ENCODE data around the gene UFD1. TPM values are rescaled to one million over a fixed set of nuclear protein-coding genes. Genes with fewer than 3 reads are reported as not detected.

The UFD1 gene
- total RNA-seq, 2 donors from 2014 or later = 22.7 to 33.8 TPM

DNA sequence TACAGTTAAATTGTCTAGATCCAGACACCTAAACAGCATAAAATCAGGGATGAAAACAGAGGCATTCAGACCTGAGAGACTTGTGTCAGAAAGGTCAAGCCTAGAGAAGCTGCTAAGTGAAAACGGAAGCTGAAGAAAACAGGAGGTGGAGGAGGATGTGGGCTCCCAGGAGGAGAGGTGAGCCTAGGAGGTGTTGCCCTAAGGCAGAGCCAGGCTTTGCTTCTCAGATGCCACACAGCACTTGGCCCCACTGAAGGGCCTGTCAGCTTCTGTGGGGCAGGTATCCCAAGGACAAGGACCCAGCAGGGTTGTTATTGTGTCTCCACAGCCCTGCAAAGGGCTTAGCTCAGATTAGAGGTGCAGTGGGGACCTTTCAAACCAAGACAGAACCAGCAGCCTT lies 14.4 kb downstream of the UFD1 start:
- DNase-seq (ENCODE audit: low spot score) = no peak
- H3K4me3 ChIP-seq = no peak overlapping the region
- peaks cover 57% of the 10 kb centered on the region for H3K36me3 ChIP-seq
- no peak for TF ChIP-seq CTCF (IDR thresholded peaks at IDR 0.05)
- no peaks in the 10 kb centered on the region for H3K27me3 ChIP-seq
- H3K27ac ChIP-seq = no peak overlapping the region
- no peaks in the 10 kb centered on the region for H3K4me1 ChIP-seq
- H3K9me3 ChIP-seq = no peaks in the 10 kb centered on the region

DNA sequence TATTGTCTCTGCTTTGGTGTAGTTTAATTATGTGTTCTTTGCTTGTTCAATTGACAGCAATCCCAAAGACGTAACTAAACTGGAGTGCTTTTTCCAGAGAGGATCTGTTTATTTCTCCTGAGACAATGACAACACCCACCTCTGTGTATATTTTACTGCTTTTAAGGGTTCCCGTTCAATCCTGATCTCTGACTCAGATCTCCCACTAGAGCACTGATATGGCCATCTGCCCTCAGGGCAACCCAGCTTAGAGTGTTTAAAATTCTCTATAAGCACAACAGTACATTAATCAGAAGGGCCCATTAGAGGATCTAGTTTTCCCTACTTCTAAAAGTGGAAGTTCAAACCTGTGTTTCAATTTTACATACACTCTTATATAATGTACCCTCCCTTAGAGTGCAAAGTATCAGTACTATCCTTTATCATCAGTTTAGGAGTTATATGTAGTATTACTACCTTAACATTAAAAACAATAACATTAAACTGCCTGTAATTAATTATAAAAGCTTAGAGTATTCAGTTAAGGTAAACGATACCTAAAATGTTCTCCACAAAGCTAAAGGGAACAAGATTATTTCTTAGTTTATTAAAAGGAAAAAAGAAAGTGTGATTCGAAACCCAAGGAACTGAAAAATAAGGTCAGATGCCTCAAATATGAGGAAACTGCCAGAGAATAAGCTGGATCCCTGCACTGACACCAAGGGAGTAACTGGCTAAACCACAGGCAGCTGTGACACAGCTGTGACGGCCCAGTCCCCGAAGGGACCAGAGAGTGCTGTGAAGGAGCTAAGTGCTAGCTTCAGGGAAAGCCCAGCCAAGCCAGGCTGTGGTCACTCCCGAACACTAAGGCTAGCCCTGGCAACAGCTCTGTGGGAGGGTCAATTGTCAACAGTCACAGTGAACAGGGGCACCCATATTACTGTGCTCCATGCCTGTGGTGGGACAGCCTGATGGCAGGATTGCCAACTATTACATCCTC lies 15.2 kb downstream of the UFD1 start:
- peaks cover 49% of the 10 kb centered on the region for H3K36me3 ChIP-seq
- no peak overlapping the region for H3K27ac ChIP-seq
- H3K27me3 ChIP-seq = no peaks in the 10 kb centered on the region
- no peak for TF ChIP-seq CTCF (IDR thresholded peaks at IDR 0.05)
- no peak for DNase-seq (ENCODE audit: low spot score)
- H3K9me3 ChIP-seq = no peaks in the 10 kb centered on the region
- no peak overlapping the region for H3K4me3 ChIP-seq
- no peaks in the 10 kb centered on the region for H3K4me1 ChIP-seq

GRCh38 chr22:19463008-19463407 lies 16.0 kb downstream of the UFD1 start:
- H3K9me3 ChIP-seq = no peaks in the 10 kb centered on the region
- H3K36me3 ChIP-seq = peaks cover 46% of the 10 kb centered on the region
- no peak overlapping the region for H3K27ac ChIP-seq
- TF ChIP-seq CTCF (IDR thresholded peaks at IDR 0.05) = no peak
- H3K4me3 ChIP-seq = no peak overlapping the region
- no peaks in the 10 kb centered on the region for H3K4me1 ChIP-seq
- H3K27me3 ChIP-seq = no peaks in the 10 kb centered on the region
- no peak for DNase-seq (ENCODE audit: low spot score)

DNA sequence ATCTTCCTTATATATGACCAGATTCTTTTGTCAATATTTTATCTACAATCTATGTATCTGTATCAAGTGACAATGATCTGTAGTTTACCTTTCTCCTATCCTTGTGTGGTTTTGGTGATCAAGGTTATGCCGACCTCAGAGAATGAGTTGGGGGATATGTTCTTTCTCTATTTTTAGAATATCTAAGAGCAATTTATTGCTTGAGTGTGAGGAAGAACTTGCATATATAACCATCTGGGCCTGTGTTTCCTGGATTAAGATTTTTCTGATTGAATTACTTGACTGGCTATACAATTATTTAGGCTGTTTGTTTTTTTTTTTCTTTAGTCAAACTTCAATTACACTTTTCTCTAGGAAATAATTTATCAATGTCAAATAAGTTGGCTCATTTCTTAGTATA lies 17.5 kb downstream of the UFD1 start:
- Histone ChIP-seq H3K9me3 (no peaks in the 10 kb centered on the region), H3K27ac (no peak overlapping the region), H3K4me3 (no peak overlapping the region), H3K36me3 (peaks cover 48% of the 10 kb centered on the region), H3K27me3 (no peaks in the 10 kb centered on the region), H3K4me1 (no peaks in the 10 kb centered on the region)
- no peak for DNase-seq (ENCODE audit: low spot score)
- TF ChIP-seq CTCF (IDR thresholded peaks at IDR 0.05) = no peak

DNA sequence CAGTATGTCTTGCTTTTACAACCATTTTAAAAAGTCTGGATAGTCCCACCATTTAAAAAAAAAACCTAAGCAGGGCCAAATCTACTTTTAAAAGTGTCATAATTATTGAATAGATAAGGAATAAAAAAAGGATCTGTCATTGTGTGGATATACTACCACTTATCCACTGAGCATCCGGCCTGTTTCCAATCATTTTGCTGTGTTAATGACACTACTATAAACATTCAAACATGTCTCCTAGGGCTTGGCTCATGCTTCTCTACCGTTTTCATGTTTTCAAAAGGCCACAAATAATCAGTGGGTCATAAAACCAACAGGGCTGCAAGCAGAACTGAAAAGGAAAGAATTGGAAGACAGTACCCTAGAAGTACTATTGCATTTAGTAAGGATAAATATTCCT lies 19.0 kb downstream of the UFD1 start:
- no peaks in the 10 kb centered on the region for H3K27me3 ChIP-seq
- H3K36me3 ChIP-seq = peaks cover 50% of the 10 kb centered on the region
- H3K4me1 ChIP-seq = no peaks in the 10 kb centered on the region
- no peak for DNase-seq (ENCODE audit: low spot score)
- no peak overlapping the region for H3K4me3 ChIP-seq
- no peak for TF ChIP-seq CTCF (IDR thresholded peaks at IDR 0.05)
- no peak overlapping the region for H3K27ac ChIP-seq
- H3K9me3 ChIP-seq = no peaks in the 10 kb centered on the region

All from right atrium auricular region (tissue), 2 donors.